ENCODE measurements around the gene MAIP1. TPM values are rescaled to one million over a fixed set of nuclear protein-coding genes. Genes with fewer than 3 reads are reported as not detected.

Gene MAIP1
- total and polyA plus RNA-seq, 9 of the 15 experiments (the other 6 are each of a cell fraction or from before 2014, with no cell fraction given): 3.6 to 30.0 (median 24.5) TPM

GRCh38 chr2:199987586-199987985, 32.2 kb downstream of the MAIP1 start:
- POLR2A ChIA-PET: interaction anchor here (0.5 to 0.8 kb wide), 2 partner anchors 214 to 388 kb away, joined by 3 read pairs; no protein-coding TSS in a partner anchor
- H2AFZ ChIP-seq (ENCODE audit: low read depth, low read length): no peak overlapping the region
- no peaks in the 10 kb centered on the region for H3K9me1 ChIP-seq (ENCODE audit: control insufficient read depth, insufficient read depth, low read length)
- no peak overlapping the region for H3K4me2 ChIP-seq (ENCODE audit: insufficient read depth, low read length)
- 0% methylated on average over 2 of the region's 2 CpGs for WGBS (ENCODE audit: insufficient coverage, low coverage, missing lambda C conversion rate)
- in situ Hi-C loops (cut with MboI): no loop called here
- H3K27me3 ChIP-seq (ENCODE audit: control insufficient read depth in 2 of 2, insufficient read depth in 2 of 2, low read length in 2 of 2): no peaks in the 10 kb centered on the region
- intact Hi-C loops (cut with micrococcal nuclease): loop anchor here (5.0 to 10.0 kb wide), 4 partner anchors 207 to 607 kb away; partner anchors contain the start of gene SPATS2L
- H3K79me2 ChIP-seq (ENCODE audit: control insufficient read depth, insufficient read depth, low read length): no peaks in the 10 kb centered on the region
- CTCF ChIA-PET (ENCODE audit: low intra/inter-chr PET ratio): interaction anchor here (1.2 kb wide), 1 partner anchor 494 kb away, joined by 3 read pairs; no protein-coding TSS in a partner anchor
- no peak overlapping the region for H3K4me3 ChIP-seq
- BruUV-seq (replicated peaks): no TSS peak
- H3K36me3 ChIP-seq (ENCODE audit: control insufficient read depth, insufficient read depth, low read length): no peaks in the 10 kb centered on the region
- no peaks in the 10 kb centered on the region; the same call in 1 of the 2 replicates for H4K20me1 ChIP-seq (replicated peaks; ENCODE audit: control insufficient read depth, insufficient read depth, low read length)
- no peak overlapping the region for H3K9ac ChIP-seq (ENCODE audit: insufficient read depth in 1 of 2, low read depth in 2 of 2, low read length in 2 of 2)
- peak; percentile 94 for ATAC-seq
- H3K4me1 ChIP-seq (replicated peaks in 1 of 2; ENCODE audit: control insufficient read depth in 2 of 2, insufficient read depth in 2 of 2, low read length in 2 of 2): peaks cover 0 to 11% of the 10 kb centered on the region in 2 experiments; a peak in 2 of 5 replicates
- H3K9me3 ChIP-seq (replicated peaks; ENCODE audit: control insufficient read depth, insufficient read depth, low read depth, low read length): no peaks in the 10 kb centered on the region; the same call in 1 of the 2 replicates
- no peak overlapping the region for H3K27ac ChIP-seq (ENCODE audit: extremely low read depth, low read depth, low read length)
- peak; percentile 89 for FAIRE-seq
- DNase-seq (ENCODE audit: extremely low read depth in 1 of 4, low spot score in 3 of 4): peak; percentile 36 to 64 (median 47)
- TF ChIP-seq TBL1XR1 (IDR thresholded peaks at IDR 0.05; ENCODE audit: low read length in 2 of 2) (peak in 1 of 2 experiments; percentile 65; a peak in 1 of 4 replicates), ZBTB7A (IDR thresholded peaks at IDR 0.05; ENCODE audit: borderline replicate concordance, control insufficient read depth, low read depth, low read length) (no peak), SRSF1 (IDR thresholded peaks at IDR 0.05; ENCODE audit: low read depth, low read length) (no peak), MCM2 (IDR thresholded peaks at IDR 0.05; ENCODE audit: low read depth) (no peak), ZNF316 (IDR thresholded peaks at IDR 0.05) (peak; percentile 34; the same call in 1 of the 2 replicates), PML (IDR thresholded peaks at IDR 0.05; ENCODE audit: low read length) (0 out of 2 replicates have a peak, but pooled peaks have one; percentile 38), ZBTB43 (CRISPR knock-in tag; IDR thresholded peaks at IDR 0.05) (no peak), ZNF699 (CRISPR knock-in tag; IDR thresholded peaks at IDR 0.05; ENCODE audit: insufficient replicate concordance) (no peak), MTA2 (IDR thresholded peaks at IDR 0.05; ENCODE audit: low read depth) (peak; percentile 44), ERF (CRISPR knock-in tag; IDR thresholded peaks at IDR 0.05) (no peak), IFI16 (CRISPR knock-in tag; IDR thresholded peaks at IDR 0.05) (no peak), ZNF395 (CRISPR knock-in tag; IDR thresholded peaks at IDR 0.05) (no peak), RCOR1 (IDR thresholded peaks at IDR 0.05; ENCODE audit: borderline replicate concordance in 1 of 2, low read depth in 2 of 2, low read length in 2 of 2) (peak in 1 of 2 experiments; percentile 81; a peak in 2 of 4 replicates), FOXM1 (IDR thresholded peaks at IDR 0.05; ENCODE audit: low read depth) (0 out of 2 replicates have a peak, but pooled peaks have one; percentile 30), FOXM1 (CRISPR knock-in tag; IDR thresholded peaks at IDR 0.05; ENCODE audit: low read depth) (no peak), FOXA3 (CRISPR knock-in tag; conservative IDR thresholded peaks at IDR 0.05 in 1 of 2, IDR thresholded peaks at IDR 0.05 in 1 of 2) (no peak), BCLAF1 (IDR thresholded peaks at IDR 0.05; ENCODE audit: borderline replicate concordance in 1 of 2, control insufficient read depth in 1 of 2, low read depth in 2 of 2, low read length in 1 of 2) (no peak)

Measured in K562 (cell line).